Measurements from ENCODE around the gene NCKIPSD.
"Not testable (repeated sequence)": the region's sequence is repeated elsewhere in the genome, so short reads cannot be mapped to it uniquely, and the experiment has no call there.

DNA sequence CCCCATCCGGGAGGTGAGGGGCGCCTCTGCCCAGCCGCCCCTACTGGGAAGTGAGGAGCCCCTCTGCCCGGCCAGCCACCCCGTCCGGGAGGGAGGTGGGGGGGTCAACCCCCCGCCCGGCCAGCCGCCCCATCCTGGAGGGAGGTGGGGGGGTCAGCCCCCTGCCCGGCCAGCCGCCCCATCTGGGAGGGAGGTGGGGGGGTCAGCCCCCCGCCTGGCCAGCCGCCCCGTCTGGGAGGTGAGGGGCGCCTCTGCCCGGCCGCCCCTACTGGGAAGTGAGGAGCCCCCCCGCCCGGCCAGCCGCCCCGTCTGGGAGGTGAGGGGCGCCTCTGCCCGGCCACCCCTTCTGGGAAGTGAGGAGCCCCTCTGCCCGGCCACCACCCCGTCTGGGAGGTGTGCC lies 48.8 kb upstream of the NCKIPSD start:
- TF ChIP-seq, protein P1, sequence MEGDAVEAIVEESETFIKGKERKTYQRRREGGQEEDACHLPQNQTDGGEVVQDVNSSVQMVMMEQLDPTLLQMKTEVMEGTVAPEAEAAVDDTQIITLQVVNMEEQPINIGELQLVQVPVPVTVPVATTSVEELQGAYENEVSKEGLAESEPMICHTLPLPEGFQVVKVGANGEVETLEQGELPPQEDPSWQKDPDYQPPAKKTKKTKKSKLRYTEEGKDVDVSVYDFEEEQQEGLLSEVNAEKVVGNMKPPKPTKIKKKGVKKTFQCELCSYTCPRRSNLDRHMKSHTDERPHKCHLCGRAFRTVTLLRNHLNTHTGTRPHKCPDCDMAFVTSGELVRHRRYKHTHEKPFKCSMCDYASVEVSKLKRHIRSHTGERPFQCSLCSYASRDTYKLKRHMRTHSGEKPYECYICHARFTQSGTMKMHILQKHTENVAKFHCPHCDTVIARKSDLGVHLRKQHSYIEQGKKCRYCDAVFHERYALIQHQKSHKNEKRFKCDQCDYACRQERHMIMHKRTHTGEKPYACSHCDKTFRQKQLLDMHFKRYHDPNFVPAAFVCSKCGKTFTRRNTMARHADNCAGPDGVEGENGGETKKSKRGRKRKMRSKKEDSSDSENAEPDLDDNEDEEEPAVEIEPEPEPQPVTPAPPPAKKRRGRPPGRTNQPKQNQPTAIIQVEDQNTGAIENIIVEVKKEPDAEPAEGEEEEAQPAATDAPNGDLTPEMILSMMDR (IDR thresholded peaks at IDR 0.05) = not testable (repeated sequence)
- TF ChIP-seq POLR2A (IDR thresholded peaks at IDR 0.05) = not testable (repeated sequence)

Data from right lobe of liver (tissue), 4 donors.